ENCODE results near the gene HOXA9. TPM values are rescaled to one million over a fixed set of nuclear protein-coding genes. Genes with fewer than 3 reads are reported as not detected.

Gene HOXA9
- total RNA-seq, 1 experiment from 2014 or later = 71.2 TPM

DNA sequence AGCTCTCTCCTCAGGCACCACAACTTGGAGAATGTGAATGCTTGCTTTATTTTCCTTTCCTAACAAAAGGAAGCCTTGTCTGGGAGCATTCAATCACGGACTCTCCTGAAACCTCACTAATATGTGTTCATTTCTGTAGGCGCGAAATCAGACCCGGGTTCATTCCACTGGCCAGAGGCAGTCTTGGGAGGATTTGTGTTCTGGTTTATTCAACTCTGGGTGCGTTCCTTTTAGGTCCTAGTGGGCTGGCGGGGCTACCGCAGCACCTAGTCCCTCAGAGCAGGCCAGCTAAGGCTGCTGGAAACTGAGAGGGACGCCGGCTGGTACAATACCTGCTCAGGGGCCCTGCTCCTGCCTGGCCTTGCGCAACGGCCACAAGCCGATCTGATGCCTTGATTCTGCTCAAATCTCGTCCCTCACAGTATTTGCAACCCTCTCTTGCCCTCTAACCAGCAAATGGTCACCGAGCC is 42.3 kb downstream of the HOXA9 start:
- in situ Hi-C loops (cut with HindIII; ENCODE audit: low sequenced_read_pairs) = no loop called here
- no peak for DNase-seq (ENCODE audit: low spot score)

DNA sequence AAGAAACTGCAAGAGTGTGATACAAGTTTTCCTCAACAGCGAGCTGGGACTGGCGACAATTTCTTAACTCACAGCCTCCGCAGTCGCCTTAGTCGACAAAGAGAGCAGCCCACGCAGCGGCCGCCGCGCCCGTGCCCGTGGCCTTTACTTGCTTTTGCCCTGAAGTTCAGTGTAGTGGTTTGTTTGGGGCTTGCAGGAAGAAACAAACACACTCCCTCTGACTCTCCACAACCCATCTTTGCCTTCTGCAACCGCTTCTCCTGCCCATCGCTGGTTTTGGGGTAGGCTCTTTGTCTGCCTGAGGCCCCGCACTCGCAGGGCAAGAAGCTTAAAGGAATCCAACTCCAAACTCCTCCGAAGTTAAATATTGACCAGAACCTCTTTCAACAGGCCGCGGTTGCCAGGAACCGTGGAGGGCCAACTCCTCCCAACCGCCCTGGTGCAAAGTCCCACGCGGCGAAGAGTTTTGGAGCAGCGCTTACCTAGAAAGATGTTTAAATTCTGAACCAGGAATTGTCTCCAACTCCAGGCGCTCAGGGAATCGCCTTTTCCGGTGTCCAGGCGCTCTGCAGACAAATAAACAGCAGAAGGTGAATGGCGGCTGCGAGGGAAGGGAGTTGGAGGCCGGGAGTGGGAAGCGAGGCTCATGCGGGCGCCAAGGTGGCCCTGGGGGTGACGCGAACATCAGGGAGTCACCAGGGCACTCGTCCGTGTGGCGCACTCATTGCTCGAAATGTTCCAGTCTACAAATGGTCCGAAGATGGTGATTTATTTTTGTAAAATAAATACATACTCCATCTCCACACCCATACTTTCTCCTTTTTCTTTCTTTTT is 43.0 kb downstream of the HOXA9 start:
- in situ Hi-C loops (cut with HindIII; ENCODE audit: low sequenced_read_pairs) = no loop called here
- DNase-seq (ENCODE audit: low spot score) = no peak

DNA sequence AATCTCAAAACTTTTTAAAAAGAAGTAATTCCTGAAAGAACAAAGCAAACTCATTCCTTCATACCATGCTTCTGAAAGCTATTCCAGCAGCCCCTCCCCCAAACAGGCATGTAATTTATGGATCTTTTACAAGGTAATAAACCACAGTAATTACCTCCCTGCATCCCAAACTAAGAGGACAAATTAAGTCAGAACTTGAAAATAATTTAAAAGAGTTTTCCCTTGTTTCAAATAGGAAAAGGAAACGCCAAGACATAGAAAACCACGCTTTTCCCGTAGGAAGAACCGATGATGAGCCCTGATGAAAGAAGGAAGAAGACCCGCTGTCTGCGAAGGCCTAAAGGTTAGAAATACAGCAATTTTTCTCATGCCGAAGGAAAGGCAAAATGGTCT is 43.7 kb downstream of the HOXA9 start:
- in situ Hi-C loops (cut with HindIII; ENCODE audit: low sequenced_read_pairs) = no loop called here

GRCh38 chr7:27119412-27119911 is 45.9 kb downstream of the HOXA9 start:
- no peak for DNase-seq (ENCODE audit: low spot score)
- in situ Hi-C loops (cut with HindIII; ENCODE audit: low sequenced_read_pairs) = loop anchor here (5.0 kb wide), 1 partner anchor 262 kb away; no protein-coding TSS in a partner anchor

More for the DNA sequence above, 43.7 kb downstream of the HOXA9 start:
- DNase-seq (ENCODE audit: low spot score) = no peak

- in situ Hi-C loops (cut with HindIII; ENCODE audit: low sequenced_read_pairs) = loop anchor here (5.0 kb wide), 1 partner anchor 261 kb away; no protein-coding TSS in a partner anchor
- DNase-seq (ENCODE audit: low spot score) = no peak
These were observed 46.8 kb downstream of the HOXA9 start for GRCh38 chr7:27118580-27118979.

- in situ Hi-C loops (cut with HindIII; ENCODE audit: low sequenced_read_pairs) = loop anchor here (5.0 kb wide), 1 partner anchor 261 kb away; no protein-coding TSS in a partner anchor
- DNase-seq (ENCODE audit: low spot score) = no peak
These were observed 47.3 kb downstream of the HOXA9 start for GRCh38 chr7:27117887-27118491.

DNA sequence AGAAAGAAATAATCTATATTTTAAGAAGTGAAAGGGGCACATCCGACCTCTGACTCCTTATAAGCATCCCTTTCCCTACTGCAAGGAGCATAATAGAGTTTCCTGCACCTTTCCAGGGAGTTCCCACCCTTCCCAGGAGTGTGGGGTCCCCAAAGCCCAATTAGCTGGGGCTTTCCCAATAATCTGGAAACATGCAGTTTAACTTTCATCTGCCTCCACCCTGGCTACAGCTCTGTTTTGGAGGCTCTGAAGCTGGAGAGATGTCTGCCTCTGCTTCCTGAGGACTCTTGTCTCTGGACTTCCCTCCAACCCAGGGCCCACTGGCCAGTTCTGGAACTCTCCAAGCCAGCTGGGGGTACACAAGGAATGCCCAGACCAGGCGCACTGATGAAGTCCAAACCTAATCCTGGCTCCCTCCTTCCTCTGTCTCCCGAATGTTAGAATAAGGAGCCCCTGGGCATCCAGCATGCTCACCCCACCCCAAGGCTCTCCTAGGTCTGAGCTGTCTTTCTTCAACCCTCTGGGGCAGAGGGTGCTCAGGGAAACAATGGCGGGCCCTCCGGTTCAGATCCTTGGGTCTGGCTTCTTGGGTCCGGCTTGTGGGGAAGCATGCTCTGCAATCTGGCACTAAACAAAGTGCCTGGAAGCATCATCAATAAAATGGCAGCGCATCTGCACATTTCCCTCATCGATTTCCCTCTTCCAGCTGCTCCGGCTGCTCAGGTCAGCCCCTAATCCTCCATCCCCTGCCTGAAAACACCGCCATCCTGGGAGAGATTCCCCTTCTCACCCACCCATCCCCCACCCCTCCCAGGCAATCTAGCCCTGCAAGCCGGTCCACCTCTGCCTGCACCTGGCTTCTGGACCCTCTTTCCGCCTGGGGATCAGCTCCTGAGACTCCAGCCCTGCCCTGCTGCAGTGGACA is 48.1 kb downstream of the HOXA9 start:
- in situ Hi-C loops (cut with HindIII; ENCODE audit: low sequenced_read_pairs) = loop anchor here (5.0 kb wide), 1 partner anchor 260 kb away; no protein-coding TSS in a partner anchor
- DNase-seq (ENCODE audit: low spot score) = no peak

DNA sequence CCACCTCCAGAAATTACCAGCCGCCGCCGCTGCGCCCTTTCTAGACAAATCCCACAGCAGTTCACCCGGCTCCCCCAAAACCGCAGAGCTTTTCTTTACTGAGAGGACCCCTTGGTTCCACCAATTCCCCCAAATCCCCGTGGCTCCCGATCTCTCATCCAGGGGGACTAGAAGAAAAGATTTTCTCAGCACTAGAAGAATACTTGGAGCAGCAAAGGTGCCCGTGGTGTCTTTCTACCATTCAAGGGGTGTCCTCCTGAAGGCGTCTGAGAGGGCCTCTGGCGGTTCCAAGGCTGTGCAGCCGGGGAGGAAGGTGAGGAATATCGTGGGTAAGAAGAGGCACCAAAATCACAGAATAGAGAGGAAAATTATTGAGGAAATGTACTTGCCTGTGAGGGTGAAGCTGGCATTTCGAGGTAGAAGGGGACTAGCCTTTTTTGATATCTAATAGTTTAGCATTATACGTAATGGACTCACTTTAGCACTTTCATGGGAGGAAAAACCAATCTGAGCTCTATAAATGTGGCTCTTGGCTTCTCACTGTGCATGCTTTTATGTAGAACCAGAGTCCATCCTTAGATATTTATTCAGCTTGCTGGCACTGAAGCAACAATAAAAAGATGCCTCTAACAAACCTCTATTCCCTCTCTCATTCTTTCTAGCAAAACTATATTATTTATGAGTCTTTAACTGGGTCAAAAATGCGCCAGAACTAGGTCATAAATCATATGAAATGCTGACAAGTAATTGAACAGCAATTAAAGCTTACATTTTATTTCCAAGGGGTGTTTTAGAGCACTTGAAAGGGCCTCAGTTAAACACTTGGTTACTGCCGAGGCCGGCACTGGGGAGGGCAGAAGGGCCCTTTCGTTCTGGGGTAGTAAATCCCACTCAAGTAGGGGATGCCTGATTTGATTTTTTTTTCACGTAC is 49.0 kb downstream of the HOXA9 start:
- in situ Hi-C loops (cut with HindIII; ENCODE audit: low sequenced_read_pairs) = loop anchor here (5.0 kb wide), 1 partner anchor 259 kb away; no protein-coding TSS in a partner anchor

GRCh38 chr7:27115221-27116026 is 49.9 kb downstream of the HOXA9 start:
- DNase-seq (ENCODE audit: low spot score) = no peak
- in situ Hi-C loops (cut with HindIII; ENCODE audit: low sequenced_read_pairs) = loop anchor here (5.0 kb wide), 1 partner anchor 258 kb away; no protein-coding TSS in a partner anchor

More for the DNA sequence above, 49.0 kb downstream of the HOXA9 start:
- no peak for DNase-seq (ENCODE audit: low spot score)

DNA sequence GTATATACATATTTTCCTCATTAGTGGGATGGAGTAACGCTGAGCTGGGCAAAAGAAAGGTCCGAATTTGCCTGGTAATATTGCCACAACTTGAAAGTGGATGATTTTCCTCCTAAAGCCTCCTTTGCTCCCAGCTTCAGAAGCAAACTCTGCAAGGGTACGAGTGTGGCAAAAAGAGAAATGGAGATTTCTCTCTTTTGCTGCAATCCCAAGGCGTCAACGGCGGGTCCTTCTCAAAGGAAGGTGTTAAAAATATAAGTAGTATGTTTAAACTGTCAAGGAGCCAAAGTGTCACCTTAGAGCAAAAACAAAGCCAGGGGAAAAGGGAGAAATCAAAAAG is 50.5 kb downstream of the HOXA9 start:
- no peak for DNase-seq (ENCODE audit: low spot score)
- in situ Hi-C loops (cut with HindIII; ENCODE audit: low sequenced_read_pairs) = loop anchor here (5.0 kb wide), 1 partner anchor 258 kb away; no protein-coding TSS in a partner anchor

DNA sequence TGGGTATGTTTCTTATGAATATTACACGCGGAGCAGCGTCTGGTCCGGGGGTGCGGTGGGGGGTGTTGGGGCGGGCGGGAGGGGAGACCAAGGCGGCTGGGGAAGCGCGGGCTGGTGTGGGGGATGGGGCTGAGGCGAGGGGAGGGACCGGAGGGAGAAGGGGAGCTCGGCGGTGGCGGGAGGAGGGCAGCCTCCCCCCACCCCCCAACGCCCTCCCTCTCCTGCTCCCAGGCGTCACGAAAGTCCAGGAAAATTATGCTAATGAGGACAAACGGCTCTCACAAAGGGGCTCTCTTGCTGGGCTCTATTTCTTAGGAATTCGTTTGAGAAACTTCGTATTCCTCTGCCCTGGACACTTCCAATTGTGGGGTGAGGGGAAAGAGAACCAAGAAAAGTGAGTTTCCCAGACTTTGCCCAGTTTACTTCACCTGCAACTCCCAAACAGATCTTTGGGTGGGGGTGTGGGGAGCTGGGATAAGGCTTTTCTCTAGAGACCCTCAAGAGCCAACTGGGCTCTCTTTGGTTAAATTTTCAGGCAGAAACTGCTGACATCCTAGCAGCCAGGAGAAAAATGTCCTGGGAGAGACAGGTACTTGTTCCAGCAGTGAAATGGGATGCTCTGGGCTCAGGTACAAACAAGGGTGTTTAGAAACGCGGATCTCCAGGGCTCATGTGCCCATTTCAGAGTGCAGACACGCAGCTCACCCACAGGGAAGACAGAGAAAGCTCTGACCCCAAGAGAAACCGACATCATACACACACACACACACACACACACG is 51.2 kb downstream of the HOXA9 start:
- in situ Hi-C loops (cut with HindIII; ENCODE audit: low sequenced_read_pairs) = no loop called here
- DNase-seq (ENCODE audit: low spot score) = no peak

GRCh38 chr7:27112955-27113949 is 52.1 kb downstream of the HOXA9 start:
- DNase-seq (ENCODE audit: low spot score) = no peak
- in situ Hi-C loops (cut with HindIII; ENCODE audit: low sequenced_read_pairs) = no loop called here
